GM21786 (cell line): ENCODE results near the gene CDH23.

Experiments
- ATAC-seq: cut with Tn5 transposase; IDR thresholded peaks from one replicate; pipeline ENCODE4 v1.9.1; 2021; ENCODE audit not compliant: unreplicated experiment

CDH23 gene

DNA sequence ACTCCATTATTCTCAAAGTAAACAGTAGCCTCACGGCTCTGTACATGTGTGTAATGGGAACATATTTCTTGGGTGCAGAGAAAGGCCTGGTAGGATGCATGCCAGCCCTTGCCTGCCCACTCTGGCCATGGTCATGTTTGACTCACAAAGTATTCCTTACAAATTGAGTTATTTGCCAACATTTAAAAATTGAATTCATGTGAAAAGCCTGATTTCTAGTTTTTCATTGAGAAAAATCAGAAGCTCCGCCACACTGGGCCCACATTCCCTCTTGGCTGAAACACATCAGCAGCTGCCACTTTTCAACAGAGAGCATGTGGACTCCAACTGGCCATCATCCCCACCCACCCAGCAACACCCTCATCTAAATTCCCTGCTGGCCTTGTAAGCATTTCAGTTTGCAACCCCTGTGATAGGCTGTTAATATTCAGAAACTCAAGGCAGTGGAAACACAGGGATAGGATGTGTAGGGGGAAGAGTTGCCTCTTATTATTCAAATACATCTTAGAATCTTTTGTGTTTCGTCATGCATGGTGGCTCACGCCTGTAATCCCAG, 40.9 kb downstream of the CDH23 start:
- ATAC-seq, result no peak

DNA sequence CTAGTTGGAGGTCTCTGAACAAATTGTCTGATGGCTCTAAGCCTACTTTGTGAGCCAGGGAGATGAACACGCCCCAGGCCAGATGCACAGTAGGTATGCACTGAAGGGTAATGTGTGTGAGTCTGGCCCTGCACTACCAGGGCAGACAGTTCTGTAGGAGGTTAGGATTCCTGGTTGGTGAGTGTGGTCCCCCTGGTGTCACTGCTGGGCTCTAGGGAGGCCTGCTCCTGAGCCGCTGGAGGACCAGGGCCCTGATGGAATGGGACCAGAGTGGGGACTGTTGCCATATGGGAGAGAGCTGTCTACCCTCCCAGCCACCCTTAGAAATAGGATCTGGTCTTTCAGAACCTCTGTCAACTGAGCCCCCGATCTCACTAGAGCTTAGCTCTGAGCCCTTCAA, 42.0 kb downstream of the CDH23 start:
- no peak for ATAC-seq

DNA sequence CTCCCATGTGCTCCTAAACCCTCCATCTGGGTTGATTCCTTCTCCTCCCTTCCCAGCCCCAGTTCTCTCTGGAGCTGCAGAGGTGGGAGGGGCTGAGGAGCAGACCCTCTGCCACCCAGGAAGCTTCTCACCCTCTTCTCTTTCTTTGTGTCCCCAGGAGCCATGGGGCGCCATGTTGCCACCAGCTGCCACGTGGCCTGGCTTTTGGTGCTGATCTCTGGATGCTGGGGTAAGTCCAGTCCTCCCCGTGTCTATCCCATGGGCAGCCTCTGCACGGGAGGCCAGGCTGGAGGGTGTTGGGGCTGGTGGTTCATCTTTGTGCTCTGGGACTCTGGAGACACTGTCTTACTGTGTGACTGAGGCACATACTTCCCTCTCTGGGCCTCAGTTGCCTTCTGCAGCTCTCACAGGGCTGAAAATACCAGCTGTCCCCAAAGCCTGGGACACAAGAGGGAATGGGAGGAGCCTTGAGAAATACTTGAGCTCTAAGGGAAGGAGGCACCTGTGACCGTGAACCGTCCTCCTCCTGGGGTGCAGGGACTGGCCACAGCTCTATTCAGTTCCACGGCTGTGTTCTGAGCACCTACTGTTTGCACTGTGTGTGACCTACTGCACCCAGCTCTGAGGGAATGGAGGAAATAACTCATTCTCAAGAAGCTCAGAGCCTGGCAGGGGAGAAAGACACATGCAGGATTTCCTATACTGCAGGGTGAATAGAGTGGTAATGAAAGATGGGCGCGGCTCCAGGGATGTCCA, 43.1 kb downstream of the CDH23 start:
- no peak for ATAC-seq

DNA sequence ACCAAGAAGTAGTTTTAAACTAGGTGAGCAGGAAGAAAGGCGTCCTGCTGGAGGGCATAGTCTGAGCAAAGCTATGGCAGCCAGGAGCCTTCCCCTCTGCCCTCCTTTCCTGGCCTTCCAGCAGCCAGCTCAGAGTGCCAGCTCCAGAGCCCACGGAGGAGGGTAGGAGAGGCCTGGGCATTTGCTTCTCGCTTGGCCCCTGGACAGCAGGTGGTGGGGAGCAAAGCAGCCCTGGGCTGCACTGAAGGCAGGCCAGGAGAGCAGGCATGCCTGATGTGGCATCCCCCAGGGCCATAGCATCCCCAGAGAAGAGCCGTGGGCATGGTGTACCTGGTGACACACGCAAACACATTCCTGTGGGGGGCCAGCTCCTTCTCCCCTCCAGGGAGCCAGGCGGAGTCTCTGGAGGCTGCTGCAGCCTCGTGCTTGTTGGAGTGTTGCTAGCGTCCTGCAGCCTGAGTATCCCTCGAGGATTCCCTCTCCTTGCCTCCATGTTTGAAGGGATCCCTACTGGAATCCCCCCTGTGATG, 43.9 kb downstream of the CDH23 start:
- ATAC-seq, result no peak

DNA sequence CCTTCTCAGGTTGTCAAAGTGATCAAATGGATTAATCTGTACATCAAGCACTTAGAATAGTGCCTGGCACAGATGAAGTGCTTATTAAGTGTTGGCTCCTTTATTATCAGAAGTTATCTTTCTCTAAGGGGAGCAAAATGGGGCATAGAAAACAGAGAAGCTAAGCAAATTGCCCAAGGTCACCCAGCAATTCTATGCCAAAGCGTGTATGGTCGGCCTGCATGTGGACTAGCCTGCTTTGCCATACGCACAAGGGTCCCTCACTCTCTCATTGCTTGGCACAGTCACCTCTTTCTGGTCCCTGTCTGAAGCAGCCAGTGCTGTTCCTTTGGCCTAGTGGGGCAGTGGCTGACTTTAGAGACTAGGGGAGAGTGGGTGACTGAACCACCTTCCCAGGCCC, 45.3 kb downstream of the CDH23 start:
- no peak for ATAC-seq

DNA sequence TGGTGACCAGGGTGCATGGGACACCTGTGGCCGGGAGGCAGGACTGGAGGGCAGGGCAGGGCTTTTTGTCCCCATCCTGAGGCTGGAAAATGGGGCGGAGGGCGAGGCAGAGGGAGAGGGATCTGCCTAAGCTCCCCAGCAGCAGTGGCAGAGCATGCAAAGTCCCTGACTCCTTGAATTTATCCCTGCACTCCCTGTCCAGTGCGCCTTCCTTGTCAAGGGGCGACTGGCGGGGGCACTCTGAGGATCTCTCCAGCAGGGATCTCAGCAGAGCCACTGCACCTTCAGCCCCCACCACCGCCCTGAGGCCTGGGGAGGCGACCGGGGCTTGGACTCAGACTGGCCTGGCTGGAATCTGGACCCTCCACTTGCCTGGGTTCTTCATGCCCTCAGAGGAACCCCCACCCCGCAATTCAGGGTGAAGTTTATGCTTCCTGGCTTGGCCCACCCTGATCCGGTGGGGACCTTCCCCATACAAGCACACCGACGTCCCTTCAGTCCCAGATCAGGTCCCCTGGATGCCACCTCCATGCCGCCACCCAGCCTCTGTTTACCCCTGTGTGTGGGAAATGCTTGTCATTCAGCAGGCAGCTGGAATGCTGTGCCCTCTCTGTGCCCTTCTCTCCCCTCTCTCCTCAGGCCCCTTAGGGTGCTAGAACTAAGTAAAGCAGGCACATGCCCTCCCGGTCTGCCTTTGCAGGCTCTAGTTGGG, 46.3 kb downstream of the CDH23 start:
- no peak for ATAC-seq

DNA sequence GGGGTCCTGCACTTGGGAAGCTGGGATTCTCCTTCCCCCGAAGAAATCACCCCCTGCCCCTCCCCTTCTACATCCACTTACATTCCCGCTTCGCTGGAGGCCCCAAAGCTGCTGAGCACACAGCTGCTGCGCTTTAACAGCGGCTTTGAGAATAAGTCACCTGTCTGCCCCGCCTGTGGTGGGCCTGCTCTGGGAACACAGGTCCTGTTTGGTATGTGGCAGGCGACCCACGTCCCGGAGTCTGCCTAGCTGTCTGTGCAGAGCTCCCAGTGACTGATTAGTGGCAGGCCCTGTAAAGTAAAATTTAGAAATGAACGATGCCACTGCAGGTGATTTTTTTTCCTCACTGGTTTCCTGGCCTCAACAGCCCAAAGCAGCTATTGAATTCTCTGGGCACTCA, 47.0 kb downstream of the CDH23 start:
- ATAC-seq, result no peak

DNA sequence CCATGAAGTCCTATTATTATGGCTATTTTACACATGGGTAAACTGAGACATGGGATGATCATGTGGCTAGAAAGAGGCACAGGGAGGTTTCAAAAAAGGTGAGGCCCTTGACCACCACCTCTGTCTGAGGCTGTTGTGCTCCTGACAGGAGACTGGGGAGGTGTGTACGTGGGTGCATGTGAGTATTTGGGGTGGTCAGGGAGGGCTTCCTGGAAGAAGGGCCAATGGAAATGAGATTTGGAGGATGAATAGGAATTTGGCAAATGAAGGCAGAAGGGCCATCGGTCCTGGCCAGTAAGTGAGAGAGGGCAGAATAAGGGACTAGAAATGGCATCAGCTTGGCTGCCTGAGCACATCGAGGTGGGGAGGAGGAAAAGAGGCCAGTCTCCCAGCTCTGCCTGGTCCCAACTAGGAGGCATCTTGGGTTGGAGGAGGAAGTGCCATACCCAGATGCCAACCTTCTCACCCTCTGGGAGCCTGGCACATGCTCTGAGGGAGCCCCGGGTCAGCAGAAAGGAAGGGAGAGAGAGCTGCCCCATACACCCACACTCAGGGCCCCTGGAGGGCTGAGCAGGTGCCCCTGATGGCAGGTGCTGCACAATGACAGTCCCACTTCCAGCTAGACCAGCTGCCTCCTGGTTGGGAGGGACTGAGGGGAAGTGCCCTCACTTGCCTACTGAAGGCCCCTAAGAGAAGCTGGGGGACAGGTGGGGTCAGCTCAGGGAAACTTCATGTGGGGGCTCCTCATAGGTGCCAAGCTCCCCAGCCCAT, 47.7 kb downstream of the CDH23 start:
- no peak for ATAC-seq

DNA sequence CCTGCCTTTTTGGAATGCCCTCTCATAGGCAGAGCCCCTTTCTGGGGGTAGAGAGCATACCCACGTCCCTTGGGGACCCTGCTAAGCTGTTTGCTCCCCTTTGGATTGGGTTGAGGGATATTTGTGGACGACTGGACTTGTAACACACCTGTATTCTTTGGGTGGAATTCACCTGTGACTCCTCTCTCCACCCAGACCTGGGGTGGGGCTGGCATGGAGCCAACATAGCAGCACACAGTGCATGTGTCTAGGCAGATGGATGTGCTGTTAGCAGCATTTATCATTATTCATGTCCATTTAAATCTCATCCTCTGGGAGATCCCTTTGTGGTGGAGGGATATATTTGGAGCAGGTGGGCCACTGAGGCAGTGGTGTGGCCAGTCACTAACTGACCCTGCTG, 51.0 kb downstream of the CDH23 start:
- ATAC-seq, result no peak

DNA sequence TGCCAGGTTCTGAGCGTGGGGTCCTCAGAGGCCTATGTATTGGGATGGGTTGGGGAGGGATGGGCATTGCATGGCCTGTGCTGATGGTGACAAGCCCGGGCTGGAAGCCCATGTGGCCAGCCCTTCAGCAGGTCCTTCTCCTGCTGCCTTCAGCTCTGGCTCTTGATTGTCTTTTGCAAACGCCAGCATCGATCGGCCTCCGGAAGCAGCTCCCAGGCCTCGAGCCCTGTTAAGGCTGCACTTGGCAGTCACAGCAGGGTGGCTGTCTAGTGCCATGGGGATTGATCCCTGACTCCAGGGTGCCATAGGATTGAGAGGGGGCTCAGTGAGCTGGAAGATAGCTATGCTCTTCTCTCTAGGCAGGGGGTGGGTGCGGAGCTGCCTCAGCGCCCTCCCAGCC, 51.4 kb downstream of the CDH23 start:
- no peak for ATAC-seq

DNA sequence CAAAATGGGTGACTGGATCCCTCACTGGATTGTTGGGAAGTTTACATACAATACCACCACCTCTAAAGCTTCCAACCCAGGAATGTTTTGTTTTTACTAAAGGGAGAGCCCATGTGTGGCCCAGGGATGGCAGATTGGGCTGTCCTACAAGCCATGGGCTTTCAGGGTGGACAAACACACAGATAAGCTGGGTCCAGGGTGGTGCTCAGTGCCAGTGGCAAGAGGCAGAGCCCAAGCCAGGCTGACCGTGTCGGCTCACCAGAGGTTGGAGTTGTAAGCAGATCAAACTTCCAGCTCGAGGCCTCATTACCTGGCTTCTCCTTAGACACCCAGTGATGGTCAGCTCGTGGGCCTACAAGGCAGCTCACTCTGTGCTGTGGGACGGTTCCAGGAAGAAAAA, 52.3 kb downstream of the CDH23 start:
- ATAC-seq, result no peak

DNA sequence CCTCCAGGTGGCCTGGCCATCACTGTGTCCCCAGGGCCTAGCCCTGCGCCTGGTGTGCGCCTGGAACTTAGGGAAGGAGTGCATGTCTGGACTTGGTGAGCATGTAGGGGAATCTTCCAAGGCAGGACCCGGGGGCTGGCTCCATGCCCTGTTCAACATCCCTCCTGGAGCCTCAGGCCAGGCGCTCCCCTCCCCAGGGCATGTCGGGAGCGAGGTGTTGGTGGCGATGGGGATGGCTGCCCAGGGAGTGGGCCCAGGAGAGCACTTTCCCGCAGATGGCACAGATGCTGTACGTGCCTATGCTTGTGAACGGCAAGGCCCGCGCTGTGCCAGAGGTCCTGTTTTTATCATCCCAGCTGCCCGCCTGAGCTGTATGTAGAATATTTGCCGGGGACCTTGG, 55.0 kb downstream of the CDH23 start:
- ATAC-seq, result no peak

DNA sequence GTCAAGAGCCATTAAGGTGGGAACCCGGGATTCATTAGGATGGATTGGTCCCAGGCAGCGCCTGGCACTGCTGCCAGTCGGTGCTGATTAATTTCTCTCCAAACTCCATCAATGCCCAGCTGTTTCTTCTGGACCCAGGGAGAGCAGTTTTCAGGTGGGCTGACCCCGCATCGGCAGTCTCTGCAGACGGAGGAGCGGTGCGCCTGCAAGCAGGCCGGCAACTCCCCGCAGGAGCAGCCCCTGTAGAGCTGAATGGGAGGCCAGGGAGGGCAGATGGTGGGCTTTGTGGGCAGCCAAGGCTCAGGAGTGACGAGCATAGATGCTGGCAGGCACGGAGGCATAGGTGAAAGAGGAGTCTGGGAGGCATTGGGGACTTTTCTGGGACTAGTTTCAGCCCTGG, 56.5 kb downstream of the CDH23 start:
- ATAC-seq, result no peak

DNA sequence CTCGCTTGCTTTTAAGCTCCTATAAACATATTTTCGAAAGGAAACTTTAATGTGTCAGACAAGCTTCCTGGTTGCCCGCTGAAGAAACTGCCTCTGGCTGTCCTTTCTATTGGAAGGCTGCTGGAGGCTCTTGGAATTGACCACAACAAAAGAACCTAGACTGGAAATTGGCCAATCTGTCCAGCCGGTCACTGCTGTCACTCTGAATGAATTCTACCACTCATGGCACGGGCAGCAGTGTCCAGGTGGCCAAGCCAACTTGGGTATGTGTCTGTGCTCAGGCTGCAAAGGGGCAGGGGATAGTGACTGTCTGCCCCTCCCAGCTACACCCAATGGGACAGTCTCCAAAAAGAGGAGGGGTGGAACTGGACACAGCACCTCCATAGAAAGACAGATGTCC, 57.6 kb downstream of the CDH23 start:
- ATAC-seq, result no peak

DNA sequence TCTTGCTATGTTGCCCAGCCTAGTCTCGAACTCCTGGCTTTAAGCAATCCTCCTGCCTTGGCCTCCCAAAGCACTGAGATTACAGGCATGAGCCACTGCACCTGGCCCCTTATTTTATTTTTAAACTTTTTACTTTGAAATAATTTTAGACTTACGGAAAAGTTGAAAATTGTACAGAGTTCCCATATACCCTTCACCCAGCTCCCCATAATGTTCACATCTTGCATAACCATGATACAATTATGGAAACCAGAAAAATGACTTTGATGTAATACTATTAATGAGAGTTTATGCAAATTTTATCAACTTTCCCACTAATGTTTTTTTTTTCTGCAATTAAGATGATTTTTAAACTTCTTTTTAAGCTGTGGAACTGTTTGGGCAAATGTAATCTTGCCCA, 58.3 kb downstream of the CDH23 start:
- no peak for ATAC-seq

DNA sequence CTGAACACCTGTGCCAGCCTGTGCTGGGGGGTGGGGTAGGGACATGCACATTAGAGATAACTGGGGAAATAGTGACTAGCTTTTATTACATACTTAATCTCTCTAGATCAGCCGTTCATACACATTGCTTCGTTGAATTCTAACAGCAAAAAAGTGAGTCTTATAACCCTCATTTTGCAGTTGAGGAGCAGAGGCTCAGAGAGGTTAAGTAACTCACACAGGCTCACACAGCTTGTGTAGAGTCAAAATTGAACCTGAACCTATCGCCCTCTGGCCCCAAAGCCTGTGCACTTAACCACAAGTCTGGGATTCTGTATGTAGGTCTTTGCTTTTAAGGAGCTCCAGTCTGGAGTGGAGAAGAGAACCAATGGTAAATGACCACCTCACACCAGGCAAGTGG, 59.9 kb downstream of the CDH23 start:
- ATAC-seq, result no peak

DNA sequence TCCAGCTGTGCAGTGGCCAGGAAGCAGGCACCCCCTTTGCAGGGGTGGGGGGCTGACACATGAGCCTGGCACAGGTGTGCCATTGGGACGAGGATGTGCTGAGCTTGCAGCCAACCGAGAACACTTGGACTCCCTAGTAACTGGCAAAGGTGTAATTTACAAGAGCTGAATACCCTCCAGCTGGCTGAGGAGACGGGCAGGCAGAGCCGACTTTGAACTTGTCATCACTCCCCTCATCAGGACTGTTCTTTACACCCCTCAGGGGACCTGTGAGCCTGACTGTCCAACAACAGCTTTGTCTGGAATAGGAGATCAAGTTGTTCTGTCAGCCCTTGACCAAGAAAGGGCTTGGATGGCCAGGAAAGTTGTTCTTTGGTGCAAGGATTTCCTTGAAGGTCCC, 61.2 kb downstream of the CDH23 start:
- ATAC-seq, result no peak

DNA sequence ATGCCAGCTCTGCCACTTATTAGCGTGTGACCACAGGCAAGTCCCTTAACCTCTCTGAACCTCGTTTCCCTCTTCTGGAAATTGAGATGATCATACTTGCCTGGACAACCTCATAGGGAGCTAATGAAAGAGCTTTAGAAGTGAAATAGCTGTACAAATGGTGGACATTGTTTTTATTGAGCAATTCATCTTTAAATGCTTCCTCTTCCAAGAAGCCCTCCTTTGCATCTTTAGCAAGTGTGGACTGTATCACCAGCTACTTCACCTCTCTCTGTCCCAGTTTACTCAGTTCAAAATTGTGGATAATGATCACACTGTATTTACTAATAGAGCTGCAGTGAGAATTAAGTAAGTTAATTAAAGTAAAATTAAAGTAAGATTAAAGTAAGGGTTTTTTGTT, 61.7 kb downstream of the CDH23 start:
- ATAC-seq, result no peak

DNA sequence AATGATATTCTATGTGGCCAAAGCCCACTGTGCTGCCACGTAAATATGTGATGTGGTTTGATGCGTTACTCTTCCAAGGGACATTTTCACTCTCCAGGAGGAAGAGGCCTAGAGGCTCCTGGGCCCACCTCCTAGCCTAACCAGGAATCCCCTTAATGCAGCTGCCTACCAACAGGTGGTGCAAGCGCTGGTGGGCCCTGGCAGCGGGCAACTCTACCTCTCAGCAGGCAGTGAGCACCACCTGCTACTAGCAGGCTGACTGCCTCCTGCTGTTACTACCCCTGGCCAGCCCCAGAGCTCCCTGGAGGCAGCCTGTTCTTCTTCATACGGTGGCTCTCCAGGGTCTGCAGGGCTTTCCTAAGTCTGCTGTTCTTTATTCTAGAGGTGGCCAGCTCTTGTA, 62.8 kb downstream of the CDH23 start:
- no peak for ATAC-seq

DNA sequence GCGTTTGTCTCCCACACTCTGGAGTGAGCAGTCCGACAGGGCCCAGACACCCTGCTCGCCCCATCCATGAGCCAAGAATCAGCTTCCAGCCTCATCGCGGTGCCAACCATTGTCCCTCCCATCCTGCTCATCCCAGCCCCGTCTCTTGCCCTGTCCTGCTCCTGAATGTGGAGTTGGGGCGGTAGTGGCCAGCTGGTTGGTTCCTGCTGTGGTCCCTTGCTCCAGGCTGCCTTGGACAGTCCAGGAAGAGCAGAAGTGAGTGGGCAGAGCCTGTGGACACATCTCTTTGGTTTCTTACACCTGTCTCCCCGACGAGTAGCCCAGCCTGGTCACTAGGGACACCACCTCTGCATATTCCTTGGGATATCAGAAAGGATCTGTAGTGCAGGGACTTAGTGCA, 63.9 kb downstream of the CDH23 start:
- ATAC-seq, result no peak

DNA sequence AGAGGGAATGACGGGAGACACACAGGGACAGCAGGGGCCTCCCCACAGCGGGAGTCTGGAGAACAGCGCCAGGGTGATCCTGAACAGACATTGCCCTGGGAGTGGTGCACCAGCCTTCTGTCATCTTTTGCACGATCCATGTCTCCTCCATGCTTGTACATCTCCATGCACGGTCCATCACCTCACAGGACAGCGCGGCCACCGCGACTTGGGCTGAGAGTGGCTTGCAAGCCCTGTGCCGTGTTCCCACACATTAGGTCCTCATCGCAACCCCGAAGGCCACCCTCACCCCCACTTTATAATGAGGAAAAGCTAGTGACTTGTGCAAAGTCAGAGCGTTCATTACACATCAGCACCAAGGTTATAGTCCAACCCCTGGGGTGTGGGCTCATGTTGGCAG, 64.7 kb downstream of the CDH23 start:
- no peak for ATAC-seq
